HG02981 (cell line): ENCODE measurements around the gene ELOVL2.

ENCODE experiments used
- ATAC-seq: cut with Tn5 transposase; IDR thresholded peaks from one replicate; pipeline ENCODE4 v1.9.1; 2021; ENCODE audit warnings: mild to moderate bottlenecking, moderate library complexity; ENCODE audit not compliant: unreplicated experiment

The ELOVL2 gene

DNA sequence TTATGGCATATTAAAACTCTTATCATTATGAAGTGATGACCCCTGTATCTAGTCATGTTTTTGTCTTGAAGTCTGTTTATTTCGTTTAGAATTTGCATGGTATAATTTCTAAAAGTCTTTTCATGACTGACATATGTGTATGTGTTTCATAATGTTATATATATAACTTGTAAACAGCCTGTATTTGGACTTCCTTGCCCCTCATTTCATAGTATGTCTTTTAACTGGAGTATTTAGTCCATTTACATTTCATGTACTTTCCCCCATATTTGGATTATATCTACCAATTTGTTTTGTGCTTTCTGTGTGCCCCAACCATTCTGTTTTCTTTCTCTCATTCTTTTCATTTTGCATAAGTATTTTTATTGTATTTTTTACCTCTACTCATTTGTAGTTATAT is 98.3 kb downstream of the ELOVL2 start:
- no peak for ATAC-seq

- no peak for ATAC-seq
Measured at GRCh38 chr6:10939840-10940239, 104.3 kb downstream of the ELOVL2 start.

DNA sequence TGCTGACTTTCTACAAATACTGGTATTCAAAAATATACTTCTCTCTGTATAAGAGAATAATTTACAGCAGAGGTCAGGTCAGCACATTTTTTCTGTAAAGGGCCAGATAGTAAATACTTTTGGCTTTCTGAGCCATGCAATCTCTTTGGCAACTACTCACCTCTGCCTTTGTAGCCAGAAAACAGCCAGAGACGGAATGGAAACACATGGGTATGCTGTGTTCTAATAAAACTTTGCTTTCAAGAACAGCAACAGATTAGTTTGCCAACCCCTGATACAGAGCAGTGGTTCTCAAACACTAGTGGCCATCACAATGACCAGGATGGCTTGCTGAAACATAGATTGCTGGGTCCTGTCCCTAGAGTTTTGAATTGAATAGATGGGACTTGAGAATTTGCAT is 111.0 kb downstream of the ELOVL2 start:
- ATAC-seq, result no peak
